Measurements from ENCODE around the gene TRIO. TPM values are rescaled to one million over a fixed set of nuclear protein-coding genes. Genes with fewer than 3 reads are reported as not detected.

The TRIO gene
- polyA plus RNA-seq, 1 of the 3 experiments (the other 2 are of a cell fraction): 229 TPM

DNA sequence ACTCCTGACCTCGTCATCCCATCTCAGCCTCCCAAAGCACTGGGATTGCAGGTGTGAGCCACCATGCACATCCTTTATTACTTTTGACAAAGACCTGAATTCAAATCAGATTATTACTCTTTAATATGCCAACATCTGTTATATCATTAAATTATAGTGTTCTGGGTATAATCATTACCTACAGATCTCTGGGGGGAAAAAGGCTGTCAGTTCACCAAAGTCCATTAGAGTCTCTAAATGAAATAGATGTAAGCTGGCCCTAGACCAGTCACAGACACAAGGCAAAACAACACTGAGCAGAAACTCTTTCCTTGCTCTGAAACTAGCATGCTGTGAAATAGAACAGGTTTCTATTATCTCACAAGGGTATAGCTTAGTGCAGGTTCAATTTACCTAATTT is 21.6 kb upstream of the TRIO start:
- H3K27me3 ChIP-seq (ENCODE audit: insufficient read depth): no peaks in the 10 kb centered on the region
- H3K4me3 ChIP-seq (ENCODE audit: low read depth in 2 of 2, low read length in 1 of 2): no peak overlapping the region
- H3K9me3 ChIP-seq: no peaks in the 10 kb centered on the region
- peak; percentile 61; the same call in 1 of the 2 replicates for TF ChIP-seq RCOR1 (IDR thresholded peaks at IDR 0.05; ENCODE audit: low read length)
- TF ChIP-seq NRF1 (IDR thresholded peaks at IDR 0.05; ENCODE audit: low read depth, low read length): no peak
- TF ChIP-seq YY1 (IDR thresholded peaks at IDR 0.05; ENCODE audit: low read depth): no peak
- no peak for TF ChIP-seq RXRA (IDR thresholded peaks at IDR 0.05; ENCODE audit: borderline replicate concordance, low read depth)
- TF ChIP-seq MXI1 (IDR thresholded peaks at IDR 0.05; ENCODE audit: low read depth, low read length): 0 out of 2 replicates have a peak, but pooled peaks have one; percentile 18
- TF ChIP-seq, protein P1, sequence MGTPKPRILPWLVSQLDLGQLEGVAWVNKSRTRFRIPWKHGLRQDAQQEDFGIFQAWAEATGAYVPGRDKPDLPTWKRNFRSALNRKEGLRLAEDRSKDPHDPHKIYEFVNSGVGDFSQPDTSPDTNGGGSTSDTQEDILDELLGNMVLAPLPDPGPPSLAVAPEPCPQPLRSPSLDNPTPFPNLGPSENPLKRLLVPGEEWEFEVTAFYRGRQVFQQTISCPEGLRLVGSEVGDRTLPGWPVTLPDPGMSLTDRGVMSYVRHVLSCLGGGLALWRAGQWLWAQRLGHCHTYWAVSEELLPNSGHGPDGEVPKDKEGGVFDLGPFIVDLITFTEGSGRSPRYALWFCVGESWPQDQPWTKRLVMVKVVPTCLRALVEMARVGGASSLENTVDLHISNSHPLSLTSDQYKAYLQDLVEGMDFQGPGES (IDR thresholded peaks at IDR 0.05; ENCODE audit: low read depth, low read length): no peak
- TF ChIP-seq EP300 (IDR thresholded peaks at IDR 0.05; ENCODE audit: borderline replicate concordance in 1 of 2, low read depth in 1 of 2, low read length in 1 of 2): peak in 1 of 2 experiments; percentile 82; a peak in 2 of 4 replicates
- TF ChIP-seq, protein P2, sequence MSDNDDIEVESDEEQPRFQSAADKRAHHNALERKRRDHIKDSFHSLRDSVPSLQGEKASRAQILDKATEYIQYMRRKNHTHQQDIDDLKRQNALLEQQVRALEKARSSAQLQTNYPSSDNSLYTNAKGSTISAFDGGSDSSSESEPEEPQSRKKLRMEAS (IDR thresholded peaks at IDR 0.05; ENCODE audit: low read depth): no peak
- TF ChIP-seq GATA2 (CRISPR knock-in tag; IDR thresholded peaks at IDR 0.05): peak; percentile 42
- TF ChIP-seq POLR2AphosphoS5 (IDR thresholded peaks at IDR 0.05; ENCODE audit: low read depth, low read length): no peak
- peak; percentile 24 for TF ChIP-seq CHD2 (IDR thresholded peaks at IDR 0.05; ENCODE audit: low read length, partially characterized antibody)
- no peak for TF ChIP-seq TEAD4 (IDR thresholded peaks at IDR 0.05; ENCODE audit: borderline replicate concordance, insufficient read depth)
- TF ChIP-seq MEF2A (IDR thresholded peaks at IDR 0.05; ENCODE audit: borderline replicate concordance, low read depth): no peak
- no peaks in the 10 kb centered on the region for H4K20me1 ChIP-seq (ENCODE audit: insufficient read depth)
- ChIA-PET POLR2A (no interaction called here), CTCF (interaction anchor here (0.7 to 6.1 kb wide), 6 partner anchors 12 to 527 kb away, joined by 3 to 36 read pairs (median 4); partner anchors contain the start of gene TRIO)
- H3K27ac ChIP-seq (ENCODE audit: low read depth in 2 of 2, low read length in 1 of 2): peak overlapping the region in 1 of 2 experiments; percentile 62; a peak in 2 of 4 replicates
- H3K9ac ChIP-seq: no peak overlapping the region
- H3F3A ChIP-seq (replicated peaks; ENCODE audit: insufficient read depth): no peaks in the 10 kb centered on the region
- WGBS (ENCODE audit: low lambda C conversion rate): 83% methylated on average over 1 of the region's 1 CpG
- H3K9me2 ChIP-seq: no peaks in the 10 kb centered on the region
- DNase-seq: peak; percentile 49
- H3K36me3 ChIP-seq (replicated peaks in 1 of 2; ENCODE audit: control insufficient read depth in 1 of 2, insufficient read depth in 2 of 2, low read length in 1 of 2): no peaks in the 10 kb centered on the region
- H2AFZ ChIP-seq (ENCODE audit: low read depth): no peak overlapping the region
- peaks cover 0 to 8% of the 10 kb centered on the region in 2 experiments; a peak in 1 of 4 replicates for H3K4me1 ChIP-seq (ENCODE audit: control insufficient read depth in 1 of 2, insufficient read depth in 2 of 2, low read depth in 1 of 2, low read length in 1 of 2)
- H3K4me2 ChIP-seq: no peak overlapping the region
- no peaks in the 10 kb centered on the region for H3K79me2 ChIP-seq (ENCODE audit: insufficient read depth)

DNA sequence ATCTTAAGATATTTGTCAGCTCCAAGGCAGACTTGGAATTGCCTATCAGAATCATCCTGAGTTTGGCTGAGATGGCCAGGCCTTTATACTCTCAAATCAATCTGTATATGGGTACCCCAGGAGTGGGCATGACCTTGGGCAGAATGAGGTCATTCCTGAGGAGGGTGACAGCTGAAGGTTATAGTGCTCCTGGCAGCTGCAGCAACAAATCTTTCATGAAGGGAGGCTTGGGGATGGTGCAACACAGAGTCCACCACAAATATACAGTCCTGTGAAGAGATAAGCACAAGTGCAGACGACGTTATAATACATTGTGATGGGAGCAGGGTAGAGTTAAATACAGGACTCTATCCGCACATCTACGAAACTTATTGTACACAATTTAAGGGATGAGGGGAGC is 21.1 kb upstream of the TRIO start:
- no peaks in the 10 kb centered on the region for H3K27me3 ChIP-seq (ENCODE audit: insufficient read depth)
- no peak overlapping the region for H2AFZ ChIP-seq (ENCODE audit: low read depth)
- H3K4me3 ChIP-seq (ENCODE audit: low read depth in 2 of 2, low read length in 1 of 2): no peak overlapping the region
- DNase-seq: no peak
- H3K27ac ChIP-seq (ENCODE audit: low read depth in 2 of 2, low read length in 1 of 2): peak overlapping the region in 1 of 2 experiments; percentile 62; a peak in 2 of 4 replicates
- no peaks in the 10 kb centered on the region for H3K9me2 ChIP-seq
- 91% methylated on average over 4 of the region's 4 CpGs for WGBS (ENCODE audit: low lambda C conversion rate)
- H3K9ac ChIP-seq: no peak overlapping the region
- no peak overlapping the region for H3K4me2 ChIP-seq
- no peaks in the 10 kb centered on the region for H3K36me3 ChIP-seq (replicated peaks in 1 of 2; ENCODE audit: control insufficient read depth in 1 of 2, insufficient read depth in 2 of 2, low read length in 1 of 2)
- POLR2A ChIA-PET: no interaction called here
- H4K20me1 ChIP-seq (ENCODE audit: insufficient read depth): no peaks in the 10 kb centered on the region
- H3K79me2 ChIP-seq (ENCODE audit: insufficient read depth): no peaks in the 10 kb centered on the region
- CTCF ChIA-PET: interaction anchor here (0.7 to 6.1 kb wide), 5 partner anchors 11 to 230 kb away, joined by 3 to 36 read pairs (median 4); partner anchors contain the start of gene TRIO
- H3F3A ChIP-seq (replicated peaks; ENCODE audit: insufficient read depth): no peaks in the 10 kb centered on the region
- peaks cover 0 to 8% of the 10 kb centered on the region in 2 experiments; a peak in 1 of 4 replicates for H3K4me1 ChIP-seq (ENCODE audit: control insufficient read depth in 1 of 2, insufficient read depth in 2 of 2, low read depth in 1 of 2, low read length in 1 of 2)
- H3K9me3 ChIP-seq: no peaks in the 10 kb centered on the region
- TF ChIP-seq, protein P2 (IDR thresholded peaks at IDR 0.05; ENCODE audit: low read depth): no peak
- TF ChIP-seq CHD2 (IDR thresholded peaks at IDR 0.05; ENCODE audit: low read length, partially characterized antibody): no peak
